ENCODE results near the gene CRACR2A. TPM values are rescaled to one million over a fixed set of nuclear protein-coding genes. Genes with fewer than 3 reads are reported as not detected.

Gene CRACR2A
- total and polyA plus RNA-seq, 3 experiments from 2014 or later, result 23.3 to 27.9 (median 27.3) TPM

DNA sequence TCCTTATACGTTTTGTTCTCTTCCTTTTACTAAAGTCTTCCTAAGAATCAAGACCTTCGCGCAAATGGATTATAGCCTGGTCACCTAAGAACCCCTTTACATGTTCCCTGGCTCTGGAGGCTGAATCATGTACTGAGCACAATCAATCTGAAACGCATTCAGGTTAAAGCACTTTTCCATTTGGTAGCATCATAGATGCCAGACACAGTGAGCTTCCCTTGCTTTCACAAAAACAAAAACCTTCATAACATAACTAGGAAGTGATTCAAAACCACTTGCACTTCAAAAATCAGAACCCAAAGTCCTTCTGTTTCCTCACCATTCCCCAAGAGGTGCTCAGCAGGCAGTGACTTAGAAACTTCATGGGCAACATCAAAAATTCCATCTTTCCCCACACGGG lies 105.4 kb downstream of the CRACR2A start:
- Histone ChIP-seq H3K27ac (ENCODE audit: low read depth, low read length) (no peak overlapping the region), H3K9me3 (ENCODE audit: low read length) (no peaks in the 10 kb centered on the region), H3K4me1 (ENCODE audit: insufficient read depth, low read length) (no peaks in the 10 kb centered on the region), H3K27me3 (ENCODE audit: insufficient read depth, low read length, poor library complexity, severe bottlenecking) (no peaks in the 10 kb centered on the region), H3K36me3 (ENCODE audit: insufficient read depth, low read length) (peaks cover 3% of the 10 kb centered on the region), H3K4me3 (ENCODE audit: low read length) (no peak overlapping the region)
- Mint-ChIP-seq H3K27me3 (no peaks in the 10 kb centered on the region), H3K9me3 (no peaks in the 10 kb centered on the region), H3K36me3 (peaks cover 9 to 92% (median 36%) of the 10 kb centered on the region in 3 donors), H3K4me3 (no peak overlapping the region), H3K27ac (peak overlapping the region in 3 of 8 donors; percentile 26 to 58 (median 29)), H3K4me1 (no peaks in the 10 kb centered on the region)
- POLR2A ChIA-PET, result no interaction called here
- no peak for DNase-seq
- CTCF ChIA-PET, result interaction anchor here (0.7 to 1.0 kb wide), 2 partner anchors 11 to 16 kb away, joined by 3 to 4 read pairs; no protein-coding TSS in a partner anchor

- ChIA-PET POLR2A (no interaction called here), CTCF (interaction anchor here (1.0 kb wide), 1 partner anchor 12 kb away, joined by 4 read pairs; no protein-coding TSS in a partner anchor)
- peak overlapping the region in 2 of 8 donors; percentile 31 to 43 for H3K27ac Mint-ChIP-seq
- peaks cover 3% of the 10 kb centered on the region for H3K36me3 ChIP-seq (ENCODE audit: insufficient read depth, low read length)
- peaks cover 9 to 91% (median 31%) of the 10 kb centered on the region in 3 donors for H3K36me3 Mint-ChIP-seq
- H3K9me3 Mint-ChIP-seq, result no peaks in the 10 kb centered on the region
- H3K27ac ChIP-seq (ENCODE audit: low read depth, low read length), result no peak overlapping the region
- H3K9me3 ChIP-seq (ENCODE audit: low read length), result no peaks in the 10 kb centered on the region
- H3K4me3 ChIP-seq (ENCODE audit: low read length), result no peak overlapping the region
- H3K27me3 Mint-ChIP-seq, result no peaks in the 10 kb centered on the region
- no peaks in the 10 kb centered on the region for H3K4me1 ChIP-seq (ENCODE audit: insufficient read depth, low read length)
- H3K4me3 Mint-ChIP-seq, result no peak overlapping the region
- no peak for DNase-seq
- no peaks in the 10 kb centered on the region for H3K27me3 ChIP-seq (ENCODE audit: insufficient read depth, low read length, poor library complexity, severe bottlenecking)
- no peaks in the 10 kb centered on the region for H3K4me1 Mint-ChIP-seq
These were observed 106.2 kb downstream of the CRACR2A start for GRCh38 chr12:3646561-3647241.

- H3K9me3 ChIP-seq (ENCODE audit: low read length), result no peaks in the 10 kb centered on the region
- peaks cover 6% of the 10 kb centered on the region for H3K36me3 ChIP-seq (ENCODE audit: insufficient read depth, low read length)
- H3K9me3 Mint-ChIP-seq, result no peaks in the 10 kb centered on the region
- H3K4me3 Mint-ChIP-seq, result no peak overlapping the region
- no peak overlapping the region for H3K4me3 ChIP-seq (ENCODE audit: low read length)
- no peaks in the 10 kb centered on the region for H3K4me1 Mint-ChIP-seq
- POLR2A ChIA-PET, result no interaction called here
- DNase-seq, result no peak
- H3K27ac ChIP-seq (ENCODE audit: low read depth, low read length), result no peak overlapping the region
- no peaks in the 10 kb centered on the region for H3K27me3 Mint-ChIP-seq
- no peaks in the 10 kb centered on the region for H3K27me3 ChIP-seq (ENCODE audit: insufficient read depth, low read length, poor library complexity, severe bottlenecking)
- H3K4me1 ChIP-seq (ENCODE audit: insufficient read depth, low read length), result no peaks in the 10 kb centered on the region
- no peak overlapping the region for H3K27ac Mint-ChIP-seq
- CTCF ChIA-PET, result no interaction called here
- peaks cover 9 to 90% (median 33%) of the 10 kb centered on the region in 3 donors for H3K36me3 Mint-ChIP-seq
These were observed 107.8 kb downstream of the CRACR2A start for GRCh38 chr12:3645091-3645490.

- Mint-ChIP-seq H3K36me3 (peaks cover 9 to 86% (median 28%) of the 10 kb centered on the region in 3 donors), H3K4me3 (no peak overlapping the region), H3K27ac (no peak overlapping the region), H3K9me3 (no peaks in the 10 kb centered on the region), H3K4me1 (no peaks in the 10 kb centered on the region), H3K27me3 (no peaks in the 10 kb centered on the region)
- H3K36me3 ChIP-seq (ENCODE audit: insufficient read depth, low read length), result peaks cover 3% of the 10 kb centered on the region
- POLR2A ChIA-PET, result no interaction called here
- H3K27me3 ChIP-seq (ENCODE audit: insufficient read depth, low read length, poor library complexity, severe bottlenecking), result no peaks in the 10 kb centered on the region
- H3K9me3 ChIP-seq (ENCODE audit: low read length), result no peaks in the 10 kb centered on the region
- H3K27ac ChIP-seq (ENCODE audit: low read depth, low read length), result no peak overlapping the region
- no peaks in the 10 kb centered on the region for H3K4me1 ChIP-seq (ENCODE audit: insufficient read depth, low read length)
- H3K4me3 ChIP-seq (ENCODE audit: low read length), result no peak overlapping the region
- CTCF ChIA-PET, result no interaction called here
- DNase-seq, result no peak
These were observed 108.8 kb downstream of the CRACR2A start for GRCh38 chr12:3644104-3644503.

- ChIA-PET CTCF (no interaction called here), POLR2A (no interaction called here)
These were observed 111.4 kb downstream of the CRACR2A start for GRCh38 chr12:3641428-3642018.

DNA sequence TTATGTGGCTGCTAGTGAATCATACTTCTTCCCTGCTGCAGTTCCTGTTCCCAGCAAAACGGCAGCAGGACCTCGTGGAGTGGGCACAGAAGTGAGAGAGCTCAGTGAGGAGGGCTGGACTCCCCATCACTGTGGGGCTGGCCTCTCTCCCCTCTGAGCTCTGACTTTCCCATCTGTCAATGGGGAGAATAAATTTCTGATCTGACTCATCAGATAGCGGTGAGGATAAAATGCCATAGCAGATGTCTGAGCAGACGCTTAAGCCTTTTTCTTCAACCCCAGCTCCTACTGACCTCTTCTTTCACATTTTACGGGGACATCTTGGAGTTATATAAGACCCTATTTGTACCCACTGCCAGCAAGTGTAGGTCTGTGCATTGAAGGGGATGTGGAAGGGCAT lies 116.6 kb downstream of the CRACR2A start:
- no peaks in the 10 kb centered on the region for H3K4me1 ChIP-seq (ENCODE audit: insufficient read depth, low read length)
- no peaks in the 10 kb centered on the region for H3K9me3 ChIP-seq (ENCODE audit: low read length)
- no peak overlapping the region for H3K4me3 ChIP-seq (ENCODE audit: low read length)
- CTCF ChIA-PET, result no interaction called here
- no peaks in the 10 kb centered on the region for H3K9me3 Mint-ChIP-seq
- H3K27me3 Mint-ChIP-seq, result peaks cover 0 to 1% of the 10 kb centered on the region in 2 donors
- H3K36me3 Mint-ChIP-seq, result peaks cover 13 to 84% (median 24%) of the 10 kb centered on the region in 3 donors
- no peak overlapping the region for H3K27ac ChIP-seq (ENCODE audit: low read depth, low read length)
- H3K36me3 ChIP-seq (ENCODE audit: insufficient read depth, low read length), result peaks cover 11% of the 10 kb centered on the region
- no peaks in the 10 kb centered on the region for H3K27me3 ChIP-seq (ENCODE audit: insufficient read depth, low read length, poor library complexity, severe bottlenecking)
- peaks cover 0 to 2% (median 2%) of the 10 kb centered on the region in 3 donors for H3K4me1 Mint-ChIP-seq
- no peak overlapping the region for H3K4me3 Mint-ChIP-seq
- no peak for DNase-seq
- POLR2A ChIA-PET, result no interaction called here
- no peak overlapping the region for H3K27ac Mint-ChIP-seq

More at GRCh38 chr12:3641428-3642018, 111.4 kb downstream of the CRACR2A start:
- Mint-ChIP-seq H3K4me3 (peak overlapping the region in 1 of 7 donors; percentile 0), H3K4me1 (no peaks in the 10 kb centered on the region), H3K27me3 (no peaks in the 10 kb centered on the region), H3K27ac (peak overlapping the region in 3 of 8 donors; percentile 7 to 15 (median 9)), H3K36me3 (peaks cover 22 to 89% (median 37%) of the 10 kb centered on the region in 3 donors), H3K9me3 (no peaks in the 10 kb centered on the region)
- Histone ChIP-seq H3K9me3 (ENCODE audit: low read length) (no peaks in the 10 kb centered on the region), H3K4me1 (ENCODE audit: insufficient read depth, low read length) (no peaks in the 10 kb centered on the region), H3K27ac (ENCODE audit: low read depth, low read length) (no peak overlapping the region), H3K4me3 (ENCODE audit: low read length) (no peak overlapping the region), H3K36me3 (ENCODE audit: insufficient read depth, low read length) (peaks cover 3% of the 10 kb centered on the region), H3K27me3 (ENCODE audit: insufficient read depth, low read length, poor library complexity, severe bottlenecking) (no peaks in the 10 kb centered on the region)
- DNase-seq, result no peak

DNA sequence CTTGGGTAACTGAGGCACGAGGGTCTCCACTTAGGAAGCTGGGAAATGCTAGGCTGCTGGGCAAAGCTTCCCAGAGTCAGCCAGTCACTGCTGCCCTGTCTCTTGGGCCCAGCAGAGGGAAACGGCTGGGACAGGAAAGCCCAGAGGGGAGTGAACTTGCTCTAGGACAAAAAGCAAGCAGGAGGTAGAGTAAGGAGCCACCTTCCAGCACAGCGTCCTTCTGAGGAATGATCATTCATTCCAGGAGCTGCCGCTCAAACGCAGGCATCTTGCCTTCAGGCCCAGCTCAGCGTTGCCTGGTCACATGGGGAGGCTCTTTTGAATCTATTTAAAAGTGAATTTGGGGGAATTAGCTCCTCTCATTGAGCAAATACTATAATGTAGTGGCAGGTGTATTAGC lies 118.6 kb downstream of the CRACR2A start:
- Histone ChIP-seq H3K9me3 (ENCODE audit: low read length) (no peaks in the 10 kb centered on the region), H3K36me3 (ENCODE audit: insufficient read depth, low read length) (peaks cover 7% of the 10 kb centered on the region), H3K4me1 (ENCODE audit: insufficient read depth, low read length) (no peaks in the 10 kb centered on the region), H3K27ac (ENCODE audit: low read depth, low read length) (no peak overlapping the region), H3K27me3 (ENCODE audit: insufficient read depth, low read length, poor library complexity, severe bottlenecking) (no peaks in the 10 kb centered on the region), H3K4me3 (ENCODE audit: low read length) (no peak overlapping the region)
- H3K36me3 Mint-ChIP-seq, result peaks cover 13 to 89% (median 24%) of the 10 kb centered on the region in 3 donors
- H3K4me1 Mint-ChIP-seq, result peaks cover 0 to 2% (median 2%) of the 10 kb centered on the region in 3 donors
- peaks cover 0 to 1% of the 10 kb centered on the region in 2 donors for H3K27me3 Mint-ChIP-seq
- H3K4me3 Mint-ChIP-seq, result no peak overlapping the region
- peak overlapping the region in 1 of 8 donors; percentile 3 for H3K27ac Mint-ChIP-seq
- POLR2A ChIA-PET, result no interaction called here
- DNase-seq, result no peak
- no peaks in the 10 kb centered on the region for H3K9me3 Mint-ChIP-seq
- CTCF ChIA-PET, result no interaction called here

DNA sequence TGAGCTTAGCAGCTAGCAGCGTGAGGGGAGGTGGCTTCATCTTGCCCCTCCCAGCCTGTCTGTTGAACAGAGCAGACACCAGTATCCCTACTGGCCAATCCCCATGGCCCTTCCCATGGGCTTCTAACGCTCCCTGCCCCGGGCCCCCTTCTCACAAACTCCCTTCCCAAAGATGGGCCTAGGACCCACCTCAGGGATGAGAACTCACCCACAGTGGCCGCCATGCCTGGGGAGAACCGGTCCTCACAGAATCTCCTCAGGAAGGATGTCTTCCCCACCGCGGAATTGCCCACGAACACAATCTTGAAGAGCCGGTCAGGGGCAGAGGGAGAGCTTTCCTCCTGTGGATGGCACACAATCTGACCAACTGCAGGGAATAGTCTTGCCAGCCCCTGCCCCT lies 119.5 kb downstream of the CRACR2A start:
- Mint-ChIP-seq H3K9me3 (no peaks in the 10 kb centered on the region), H3K27me3 (peaks cover 0 to 1% of the 10 kb centered on the region in 2 donors), H3K4me3 (no peak overlapping the region), H3K27ac (peak overlapping the region in 1 of 8 donors; percentile 92), H3K36me3 (peaks cover 10 to 90% (median 24%) of the 10 kb centered on the region in 3 donors), H3K4me1 (peaks cover 0 to 2% (median 2%) of the 10 kb centered on the region in 3 donors)
- no peak overlapping the region for H3K4me3 ChIP-seq (ENCODE audit: low read length)
- no peaks in the 10 kb centered on the region for H3K4me1 ChIP-seq (ENCODE audit: insufficient read depth, low read length)
- H3K9me3 ChIP-seq (ENCODE audit: low read length), result no peaks in the 10 kb centered on the region
- H3K27ac ChIP-seq (ENCODE audit: low read depth, low read length), result no peak overlapping the region
- H3K27me3 ChIP-seq (ENCODE audit: insufficient read depth, low read length, poor library complexity, severe bottlenecking), result no peaks in the 10 kb centered on the region
- POLR2A ChIA-PET, result no interaction called here
- H3K36me3 ChIP-seq (ENCODE audit: insufficient read depth, low read length), result peaks cover 7% of the 10 kb centered on the region
- CTCF ChIA-PET, result interaction anchor here (0.8 kb wide), 1 partner anchor 334 kb away, joined by 3 read pairs; no protein-coding TSS in a partner anchor
- no peak for DNase-seq
